Adrenal gland (tissue), 5 donors: ENCODE results near the gene VEZT.

Experiments used
- POLR2A ChIP-seq, 2 donors: fragments of 450-650 bp; IDR thresholded peaks; one replicate each; pipeline ENCODE4 v1.6.1; 2017; ENCODE audit warnings: antibody characterized with exemption in 2 of 2, mild to moderate bottlenecking in 2 of 2, moderate library complexity in 1 of 2
- TF ChIP-seq, protein P1 (sequence below), 6 experiments: fragments of 450-650 bp in 4 of 6; fragments of 200-600 bp in 2 of 6; sonication (generic) in 1 of 6; IDR thresholded peaks; 1 replicate in 5 of 6; 2 replicates in 1 of 6; pipeline versions ENCODE4 v1.5.1 to v1.8.0; 2016 to 2021; ENCODE audit warnings: antibody characterized with exemption in 6 of 6, mild to moderate bottlenecking in 2 of 6, moderate library complexity in 1 of 6
- donor health status: DM: no; HTN: no; CAD: no.

- TF ChIP-seq, protein P1, sequence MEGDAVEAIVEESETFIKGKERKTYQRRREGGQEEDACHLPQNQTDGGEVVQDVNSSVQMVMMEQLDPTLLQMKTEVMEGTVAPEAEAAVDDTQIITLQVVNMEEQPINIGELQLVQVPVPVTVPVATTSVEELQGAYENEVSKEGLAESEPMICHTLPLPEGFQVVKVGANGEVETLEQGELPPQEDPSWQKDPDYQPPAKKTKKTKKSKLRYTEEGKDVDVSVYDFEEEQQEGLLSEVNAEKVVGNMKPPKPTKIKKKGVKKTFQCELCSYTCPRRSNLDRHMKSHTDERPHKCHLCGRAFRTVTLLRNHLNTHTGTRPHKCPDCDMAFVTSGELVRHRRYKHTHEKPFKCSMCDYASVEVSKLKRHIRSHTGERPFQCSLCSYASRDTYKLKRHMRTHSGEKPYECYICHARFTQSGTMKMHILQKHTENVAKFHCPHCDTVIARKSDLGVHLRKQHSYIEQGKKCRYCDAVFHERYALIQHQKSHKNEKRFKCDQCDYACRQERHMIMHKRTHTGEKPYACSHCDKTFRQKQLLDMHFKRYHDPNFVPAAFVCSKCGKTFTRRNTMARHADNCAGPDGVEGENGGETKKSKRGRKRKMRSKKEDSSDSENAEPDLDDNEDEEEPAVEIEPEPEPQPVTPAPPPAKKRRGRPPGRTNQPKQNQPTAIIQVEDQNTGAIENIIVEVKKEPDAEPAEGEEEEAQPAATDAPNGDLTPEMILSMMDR (IDR thresholded peaks at IDR 0.05): no peak
- TF ChIP-seq POLR2A (IDR thresholded peaks at IDR 0.05): no peak
Observed at GRCh38 chr12:95184121-95184520, 33.5 kb upstream of the VEZT start.
